K562 (cell line): Measurements from ENCODE around the gene OSGEP. TPM values are rescaled to one million over a fixed set of nuclear protein-coding genes. Genes with fewer than 3 reads are reported as not detected.

Source experiments
- ATAC-seq: fragments of 200-7000 bp; cut with Tn5 transposase; 3 replicates; pipeline ENCODE4 v1.9.1; 2020; ENCODE audit warnings: moderate library complexity
- BruUV-seq: library from RNA; stranded (reverse); fragments of 400-500 nt; replicated peaks from 2 replicates; lab custom pipeline; 2021; lab: Mats Ljungman, UMichigan
- CTCF ChIA-PET: fragments of 300-600 bp; formaldehyde crosslinking; extraction: SDS; loops from one replicate; lab custom pipeline; 2021; ENCODE audit warnings: low intra/inter-chr PET ratio; lab: Yijun Ruan, JAX
- POLR2A ChIA-PET: fragments of 300-600, 350-650 bp; sonication (Branson Sonifier 250); formaldehyde crosslinking; extraction: SDS; loops from one replicate; lab custom pipeline; 2021; ENCODE audit warnings: antibody characterized with exemption, inconsistent platforms; lab: Yijun Ruan, JAX
- DNase-seq, 4 experiments: peaks; one replicate each; pipeline versions ENCODE4 v3.0.0 to v3.0.0-alpha.2; 2011 to 2018; ENCODE audit warnings: low spot score in 3 of 4, mixed read lengths in 3 of 4; ENCODE audit errors: extremely low read depth in 1 of 4
- FAIRE-seq: peaks from 2 replicates; lab custom pipeline; 2011; peaks lifted over from hg19 to GRCh38; lab: Jason Lieb, UNC
- H2AFZ ChIP-seq: 2 replicates; pipeline ENCODE4 v1.6.0; 2011; ENCODE audit warnings: low read depth, low read length, control low read depth, inconsistent platforms
- H3K27ac ChIP-seq: fragments of 200-600 bp; 3 replicates; pipeline ENCODE4 v1.8.0; 2011; ENCODE audit warnings: low read depth, mild to moderate bottlenecking, control low read depth, inconsistent platforms, low read length, moderate library complexity, mixed read lengths; ENCODE audit errors: extremely low read depth
- H3K27me3 ChIP-seq, 2 experiments: fragments of 300-600 bp in 1 of 2; 2 replicates in 1 of 2; 3 replicates in 1 of 2; pipeline versions ENCODE4 v1.6.0 to v1.8.0; 2011; ENCODE audit warnings: inconsistent platforms in 2 of 2, low read length in 2 of 2, mild to moderate bottlenecking in 1 of 2, mixed read lengths in 1 of 2, moderate library complexity in 1 of 2; ENCODE audit not compliant: control insufficient read depth in 2 of 2, insufficient read depth in 2 of 2
- H3K36me3 ChIP-seq: fragments of 300-600 bp; 3 replicates; pipeline ENCODE4 v1.8.0; 2011; ENCODE audit warnings: mild to moderate bottlenecking, low read length, inconsistent platforms; ENCODE audit not compliant: control insufficient read depth, insufficient read depth
- H3K4me1 ChIP-seq, 2 experiments: fragments of 200-600 bp in 1 of 2; replicated peaks in 1 of 2; 2 replicates in 1 of 2; 3 replicates in 1 of 2; pipeline versions ENCODE4 v1.5.1 to v1.8.0; 2011; ENCODE audit warnings: inconsistent platforms in 2 of 2, low read length in 2 of 2, mild to moderate bottlenecking in 1 of 2, mixed read lengths in 1 of 2, moderate library complexity in 1 of 2; ENCODE audit not compliant: control insufficient read depth in 2 of 2, insufficient read depth in 2 of 2
- H3K4me2 ChIP-seq: 2 replicates; pipeline ENCODE4 v1.6.1; 2011; ENCODE audit warnings: low read length, control low read depth, inconsistent platforms, mixed read lengths; ENCODE audit not compliant: insufficient read depth
- H3K4me3 ChIP-seq: fragments of 200-600 bp; sonication (generic), shearing (Covaris generic); 2 replicates; pipeline ENCODE4 v1.5.1; 2016; ENCODE audit warnings: control low read depth, inconsistent platforms
- H3K79me2 ChIP-seq: fragments of 200-600 bp; 3 replicates; pipeline ENCODE4 v1.8.0; 2011; ENCODE audit warnings: low read length, inconsistent platforms; ENCODE audit not compliant: control insufficient read depth, insufficient read depth
- H3K9ac ChIP-seq, 2 experiments: 2 replicates each; pipeline versions ENCODE4 v1.6.0 to v1.6.1; 2011; ENCODE audit warnings: low read depth in 2 of 2, low read length in 2 of 2, control low read depth in 1 of 2, inconsistent platforms in 1 of 2, mild to moderate bottlenecking in 1 of 2, mixed read lengths in 1 of 2; ENCODE audit not compliant: insufficient read depth in 1 of 2
- H3K9me1 ChIP-seq: one replicate; pipeline ENCODE4 v1.6.0; 2011; ENCODE audit warnings: inconsistent platforms, mild to moderate bottlenecking, low read length, moderate library complexity; ENCODE audit not compliant: control insufficient read depth, insufficient read depth
- H3K9me3 ChIP-seq: replicated peaks from 2 replicates; pipeline ENCODE4 v1.5.1; 2011; ENCODE audit warnings: low read depth, low read length, inconsistent platforms; ENCODE audit not compliant: control insufficient read depth, insufficient read depth
- H4K20me1 ChIP-seq: replicated peaks from 2 replicates; pipeline ENCODE4 v1.6.1; 2011; ENCODE audit warnings: low read length, inconsistent platforms, mixed read lengths; ENCODE audit not compliant: control insufficient read depth, insufficient read depth
- ASH1L ChIP-seq: fragments of 450-650 bp; IDR thresholded peaks from 2 replicates; pipeline ENCODE4 v1.6.1; 2018; ENCODE audit warnings: borderline replicate concordance, mild to moderate bottlenecking, low read depth; ENCODE audit not compliant: partially characterized antibody
- BRF1 ChIP-seq: IDR thresholded peaks from 3 replicates; pipeline ENCODE4 v1.6.1; 2011; ENCODE audit warnings: borderline replicate concordance, mild to moderate bottlenecking; ENCODE audit not compliant: insufficient read length; ENCODE audit errors: extremely low read depth
- CREM ChIP-seq: IDR thresholded peaks from 2 replicates; pipeline ENCODE4 v1.6.1; 2014; ENCODE audit warnings: antibody characterized with exemption, low read depth
- FOXK2 ChIP-seq, 2 experiments: fragments of 450-650 bp; IDR thresholded peaks in 1 of 2; conservative IDR thresholded peaks in 1 of 2; 2 replicates each; pipeline ENCODE4 v1.6.1; 2016; ENCODE audit warnings: low read depth in 2 of 2, mild to moderate bottlenecking in 1 of 2
- KDM4B ChIP-seq, 2 experiments: fragments of 450-650 bp in 1 of 2; sonication (generic) in 1 of 2; IDR thresholded peaks; 2 replicates each; pipeline ENCODE4 v1.6.1; 2016 to 2017; ENCODE audit warnings: borderline replicate concordance in 2 of 2, antibody characterized with exemption in 1 of 2, low read depth in 1 of 2, mild to moderate bottlenecking in 1 of 2
- NCOR1 ChIP-seq: fragments of 450-650 bp; IDR thresholded peaks from 2 replicates; pipeline ENCODE4 v1.6.1; 2016; ENCODE audit warnings: mild to moderate bottlenecking, moderate library complexity
- PHF8 ChIP-seq: fragments of 200-600 bp; sonication (generic); IDR thresholded peaks from 2 replicates; pipeline ENCODE4 v1.6.1; 2012; ENCODE audit warnings: mixed run types, mild to moderate bottlenecking, inconsistent platforms, low read length, moderate library complexity, borderline replicate concordance
- POLR2AphosphoS2 ChIP-seq: IDR thresholded peaks from 2 replicates; pipeline ENCODE4 v1.6.1; 2012; ENCODE audit warnings: low read length, improper control_type of control experiment
- POLR2G ChIP-seq: fragments of 200-400 bp; formaldehyde crosslinking; IDR thresholded peaks from 2 replicates; pipeline ENCODE4 v1.6.1; 2017; ENCODE audit warnings: low read depth, mild to moderate bottlenecking, antibody characterized with exemption, low read length, moderate library complexity
- RBFOX2 ChIP-seq: fragments of 200-400 bp; formaldehyde crosslinking; IDR thresholded peaks from 2 replicates; pipeline ENCODE4 v1.6.1; 2017; ENCODE audit warnings: low read depth, mild to moderate bottlenecking, low read length, moderate library complexity
- SUPT5H ChIP-seq: fragments of 450-650 bp; IDR thresholded peaks from 2 replicates; pipeline ENCODE4 v1.6.1; 2016
- ZNF274 ChIP-seq: IDR thresholded peaks from 2 replicates; pipeline ENCODE4 v1.6.1; 2011; ENCODE audit warnings: low read depth, mild to moderate bottlenecking, low read length, moderate library complexity, borderline replicate concordance
- ZNF695 ChIP-seq: fragments of 450-650 bp; formaldehyde crosslinking; IDR thresholded peaks from 2 replicates; pipeline ENCODE4 v1.4.0; 2020; ENCODE audit warnings: mild to moderate bottlenecking, moderate library complexity
- WGBS: fragments of 100-300 bp; shearing (Covaris generic); methylation state at CpG from one replicate; pipeline ENCODE4 v1.1.6; 2016; ENCODE audit warnings: low coverage, mixed read lengths; ENCODE audit not compliant: insufficient coverage; ENCODE audit errors: missing lambda C conversion rate; 5-methylcytosine and 5-hydroxymethylcytosine counted together
- in situ Hi-C: fragments of 300-500 bp; cut with MboI; formaldehyde crosslinking; loops from 4 replicates; pipeline ENCODE4 v1.15.0; 2018; ENCODE audit warnings: inconsistent platforms, mixed read lengths
- intact Hi-C: fragments of 100-400 bp; cut with micrococcal nuclease; formaldehyde crosslinking; loops from 2 replicates; pipeline ENCODE4 v1.14.2; 2022
- polyA plus RNA-seq, 8 experiments: library from polyadenylated mRNA; depleted of rRNA in 4 of 8; stranded (reverse) in 5 of 8; unstranded in 3 of 8; fragments of >200 nt; fragmentation: Nextera tagmentation in 2 of 8; fragmentation: Illumina TruSeq in 1 of 8; extraction: Ambion mirVana in 2 of 8; extraction: Trizol in 1 of 8; gene quantifications; 2 replicates each; pipeline versions ENCODE4 v1.2.1 to v1.2.3, GENCODE V29; 2011 to 2014; ENCODE audit warnings: inconsistent platforms in 1 of 8, missing spikeins in 1 of 8
- total RNA-seq, 7 experiments: library from RNA; depleted of rRNA in 6 of 7; stranded (reverse); fragments of >200 nt in 6 of 7; fragmentation: Illumina TruSeq in 2 of 7; extraction: Trizol in 2 of 7; gene quantifications; 2 replicates each; pipeline versions ENCODE4 v1.2.1 to v1.2.3, GENCODE V29; 2011 to 2021; ENCODE audit warnings: low replicate concordance in 1 of 7

The OSGEP gene
- total and polyA plus RNA-seq, 9 of the 15 experiments (the other 6 are each of a cell fraction or from before 2014, with no cell fraction given): 32.1 to 59.2 (median 44.1) TPM

DNA sequence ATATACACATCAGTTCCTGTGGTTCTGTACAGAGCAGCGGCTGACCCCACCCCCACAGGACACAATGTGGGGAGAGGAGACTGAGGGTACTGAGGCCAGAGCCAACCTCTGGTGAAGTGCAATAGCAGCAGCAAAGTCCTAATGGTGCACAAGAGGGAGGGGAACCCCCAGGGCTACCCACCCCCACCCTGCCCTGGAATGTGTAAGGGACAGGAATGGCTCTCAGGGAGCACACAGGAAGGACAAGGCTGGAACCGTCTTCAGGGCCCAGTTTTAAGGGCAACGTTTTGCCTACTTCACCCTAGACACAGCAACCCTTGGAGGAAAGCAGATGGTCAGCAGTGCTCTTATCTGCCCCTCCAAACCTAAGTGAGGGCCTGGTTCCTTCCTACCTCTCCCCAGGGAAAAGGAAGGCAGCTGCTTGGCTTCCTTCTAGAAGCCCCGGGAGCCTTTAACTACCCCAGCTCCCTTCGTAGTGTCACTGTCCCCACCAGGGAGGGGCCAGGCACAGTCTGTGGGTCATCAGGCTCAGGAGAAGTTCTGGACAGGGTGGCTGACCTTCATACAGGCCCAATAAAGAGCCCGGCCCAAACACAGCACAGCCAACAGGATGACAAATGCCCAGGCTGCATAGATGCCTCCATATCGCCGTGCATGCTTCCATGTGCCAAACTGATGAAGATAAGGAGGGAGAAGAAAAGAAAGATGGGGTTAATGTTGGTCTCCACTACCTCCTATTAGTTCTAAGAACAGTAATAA lies 3.6 kb upstream of the OSGEP start (continued):
- TF ChIP-seq KDM4B (IDR thresholded peaks at IDR 0.05; ENCODE audit: borderline replicate concordance in 2 of 2, low read depth in 1 of 2): no peak

DNA sequence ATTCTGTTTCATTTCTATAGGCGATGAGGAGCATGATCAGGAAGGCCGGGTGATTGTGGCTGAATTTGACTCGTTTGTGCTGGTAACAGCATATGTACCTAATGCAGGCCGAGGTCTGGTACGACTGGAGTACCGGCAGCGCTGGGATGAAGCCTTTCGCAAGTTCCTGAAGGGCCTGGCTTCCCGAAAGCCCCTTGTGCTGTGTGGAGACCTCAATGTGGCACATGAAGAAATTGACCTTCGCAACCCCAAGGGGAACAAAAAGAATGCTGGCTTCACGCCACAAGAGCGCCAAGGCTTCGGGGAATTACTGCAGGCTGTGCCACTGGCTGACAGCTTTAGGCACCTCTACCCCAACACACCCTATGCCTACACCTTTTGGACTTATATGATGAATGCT lies 2.4 kb upstream of the OSGEP start:
- intact Hi-C loops: loop anchor here (5.0 kb wide), 1 partner anchor 150 kb away; no protein-coding TSS in a partner anchor
- Histone ChIP-seq H3K79me2 (peaks cover 75% of the 10 kb centered on the region), H4K20me1 (no peaks in the 10 kb centered on the region), H3K4me1 (peaks cover 22 to 25% of the 10 kb centered on the region in 2 experiments; a peak in 4 of 5 replicates), H3K27me3 (no peaks in the 10 kb centered on the region), H3K27ac (peak overlapping the region; percentile 99; the same call in 2 of the 3 replicates), H2AFZ (no peak overlapping the region)
- in situ Hi-C loops: no loop called here
- POLR2A ChIA-PET: interaction anchor here (1.0 to 3.1 kb wide), 2 partner anchors 13 to 134 kb away, joined by 3 to 29 read pairs; partner anchors contain the start of gene PNP
- ATAC-seq: no peak
- no peak for FAIRE-seq
- no peak for DNase-seq
- 96% methylated on average over 4 of the region's 13 CpGs for WGBS
- TF ChIP-seq PHF8: no peak
- no peak for TF ChIP-seq FOXK2 (conservative IDR thresholded peaks at IDR 0.05 in 1 of 2, IDR thresholded peaks at IDR 0.05 in 1 of 2; ENCODE audit: low read depth in 2 of 2)
- TF ChIP-seq ZNF274: no peak
- no peak for TF ChIP-seq ASH1L
- peak; percentile 50; the same call in 1 of the 2 replicates for TF ChIP-seq POLR2AphosphoS2
- TF ChIP-seq CREM: no peak
- 0 out of 2 replicates have a peak, but pooled peaks have one; percentile 12 for TF ChIP-seq ZNF695 (CRISPR knock-in tag)
- no peak for TF ChIP-seq BRF1
- TF ChIP-seq RBFOX2: peak; percentile 37; the same call in 1 of the 2 replicates
- TF ChIP-seq NCOR1: no peak
- TF ChIP-seq POLR2G: peak; percentile 41; the same call in 1 of the 2 replicates
- TF ChIP-seq SUPT5H: peak; percentile 20
- TF ChIP-seq, all 486 proteins: peak for 5
- Histone ChIP-seq H3K4me2 (peak overlapping the region; percentile 91), H3K9ac (peak overlapping the region; percentile 86 to 95), H3K4me3 (peak overlapping the region; percentile 78), H3K9me1 (no peaks in the 10 kb centered on the region), H3K9me3 (no peaks in the 10 kb centered on the region), H3K36me3 (peaks cover 54% of the 10 kb centered on the region)
- CTCF ChIA-PET: no interaction called here
- BruUV-seq: no TSS peak
